ENCODE measurements around the gene EPHX1.
"Not testable (repeated sequence)": the region's sequence is repeated elsewhere in the genome, so short reads cannot be mapped to it uniquely, and the experiment has no call there.

The EPHX1 gene

GRCh38 chr1:225883616-225884265, 73.8 kb downstream of the EPHX1 start:
- no peak for DNase-seq

GRCh38 chr1:225885336-225885735, 75.4 kb downstream of the EPHX1 start:
- DNase-seq = no peak

- DNase-seq = no peak
Observed at GRCh38 chr1:225886159-225887029, 76.5 kb downstream of the EPHX1 start.

GRCh38 chr1:225887030-225887314, 77.0 kb downstream of the EPHX1 start:
- DNase-seq = no peak

- DNase-seq = not testable (repeated sequence)
Observed at GRCh38 chr1:225887554-225888288, 77.8 kb downstream of the EPHX1 start.

- no peak for DNase-seq
Observed at GRCh38 chr1:225888289-225888897, 78.5 kb downstream of the EPHX1 start.

- DNase-seq = no peak
Observed at GRCh38 chr1:225888898-225889601, 79.1 kb downstream of the EPHX1 start, which contains the start of gene LEFTY1. LEFTY1 (minus strand) TSS chr1:225889146; CDS start chr1:225889066, 80 bp downstream.

GRCh38 chr1:225889743-225890142, 79.8 kb downstream of the EPHX1 start:
- no peak for DNase-seq

- no peak for DNase-seq
Observed at GRCh38 chr1:225890346-225891228, 80.7 kb downstream of the EPHX1 start.

- DNase-seq = no peak
Observed at GRCh38 chr1:225891229-225891972, 81.5 kb downstream of the EPHX1 start.

- no peak for DNase-seq
Observed at GRCh38 chr1:225892307-225892706, 82.4 kb downstream of the EPHX1 start.
